Karpas-422 (cell line): Measurements from ENCODE around the gene TEX2. TPM values are rescaled to one million over a fixed set of nuclear protein-coding genes. Genes with fewer than 3 reads are reported as not detected.
"Not testable (repeated sequence)": the region's sequence is repeated elsewhere in the genome, so short reads cannot be mapped to it uniquely, and the experiment has no call there.

Experiments used
- DNase-seq: peaks from one replicate; pipeline ENCODE4 v3.0.0-alpha.2; 2015
- H2AFZ ChIP-seq: fragments of 200-600 bp; sonication (generic); 2 replicates; pipeline ENCODE4 v1.6.1; 2014; ENCODE audit warnings: antibody characterized with exemption, low read length, mixed read lengths
- H3K27ac ChIP-seq: fragments of 200-600 bp; sonication (generic); 2 replicates; pipeline ENCODE4 v1.5.1; 2014; ENCODE audit warnings: mild to moderate bottlenecking, low read length, moderate library complexity
- H3K27me3 ChIP-seq: fragments of 200-600 bp; sonication (generic); 2 replicates; pipeline ENCODE4 v1.6.1; 2014; ENCODE audit warnings: low read length, mixed read lengths
- H3K36me3 ChIP-seq: fragments of 200-600 bp; sonication (generic); 2 replicates; pipeline ENCODE4 v1.6.1; 2014; ENCODE audit warnings: low read length, mixed read lengths; ENCODE audit not compliant: insufficient read depth
- H3K4me1 ChIP-seq: fragments of 200-600 bp; sonication (generic); 2 replicates; pipeline ENCODE4 v1.6.1; 2014; ENCODE audit warnings: mild to moderate bottlenecking, low read length, mixed read lengths
- H3K4me2 ChIP-seq: fragments of 200-600 bp; sonication (generic); 2 replicates; pipeline ENCODE4 v1.6.1; 2014; ENCODE audit warnings: low read length, low read depth, mild to moderate bottlenecking; ENCODE audit not compliant: poor library complexity, severe bottlenecking
- H3K4me3 ChIP-seq: fragments of 200-600 bp; sonication (generic); 2 replicates; pipeline ENCODE4 v1.5.1; 2014; ENCODE audit warnings: mild to moderate bottlenecking, antibody characterized with exemption, low read length, mixed read lengths
- H3K79me2 ChIP-seq: fragments of 200-600 bp; sonication (generic); 2 replicates; pipeline ENCODE4 v1.6.1; 2014; ENCODE audit warnings: mild to moderate bottlenecking, low read length, mixed read lengths
- H3K9ac ChIP-seq: fragments of 200-600 bp; sonication (generic); 2 replicates; pipeline ENCODE4 v1.6.0; 2014; ENCODE audit warnings: low read length
- H3K9me2 ChIP-seq: fragments of 200-600 bp; sonication (generic), shearing (Covaris generic); replicated peaks from 2 replicates; pipeline ENCODE4 v1.6.0; 2014; ENCODE audit warnings: mild to moderate bottlenecking, low read length, moderate library complexity; ENCODE audit not compliant: insufficient read depth
- H3K9me3 ChIP-seq: fragments of 300-700, 200-600 bp; sonication (generic); 2 replicates; pipeline ENCODE4 v1.6.1; 2014; ENCODE audit warnings: low read length, mixed read lengths
- H4K20me1 ChIP-seq: fragments of 200-600 bp; sonication (generic); 2 replicates; pipeline ENCODE4 v1.6.1; 2014; ENCODE audit warnings: mild to moderate bottlenecking, antibody characterized with exemption, low read length, low read depth; ENCODE audit not compliant: insufficient read depth
- total RNA-seq: library from RNA; depleted of rRNA; stranded (reverse); fragments of >200 nt; shearing (Covaris generic); gene quantifications from 2 replicates; pipeline ENCODE4 v1.2.3, GENCODE V29; 2014; ENCODE audit warnings: low replicate concordance

Gene TEX2
- total RNA-seq, 1 experiment from 2014 or later, result 5.5 TPM

DNA sequence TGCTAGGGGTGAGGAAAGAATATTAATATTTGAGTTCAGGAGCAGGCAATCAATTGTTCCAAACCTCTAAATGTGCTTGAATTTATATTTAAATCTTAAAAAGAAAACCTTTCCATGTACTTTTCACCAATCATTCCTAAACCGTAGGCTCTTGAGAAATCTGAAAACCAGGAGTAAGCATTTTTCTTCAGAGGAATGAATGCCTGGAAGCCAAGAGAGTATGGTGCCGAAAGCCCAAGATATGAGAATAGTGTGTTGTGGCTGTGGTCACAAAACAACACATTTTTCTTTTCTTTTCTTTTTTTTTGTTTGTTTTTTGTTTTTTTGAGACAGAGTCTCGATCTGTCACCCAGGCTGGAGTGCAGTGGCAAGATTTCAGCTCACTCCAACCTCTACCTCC is 37.6 kb downstream of the TEX2 start:
- Histone ChIP-seq H3K79me2 (no peaks in the 10 kb centered on the region), H3K4me1 (peaks cover 7% of the 10 kb centered on the region)

DNA sequence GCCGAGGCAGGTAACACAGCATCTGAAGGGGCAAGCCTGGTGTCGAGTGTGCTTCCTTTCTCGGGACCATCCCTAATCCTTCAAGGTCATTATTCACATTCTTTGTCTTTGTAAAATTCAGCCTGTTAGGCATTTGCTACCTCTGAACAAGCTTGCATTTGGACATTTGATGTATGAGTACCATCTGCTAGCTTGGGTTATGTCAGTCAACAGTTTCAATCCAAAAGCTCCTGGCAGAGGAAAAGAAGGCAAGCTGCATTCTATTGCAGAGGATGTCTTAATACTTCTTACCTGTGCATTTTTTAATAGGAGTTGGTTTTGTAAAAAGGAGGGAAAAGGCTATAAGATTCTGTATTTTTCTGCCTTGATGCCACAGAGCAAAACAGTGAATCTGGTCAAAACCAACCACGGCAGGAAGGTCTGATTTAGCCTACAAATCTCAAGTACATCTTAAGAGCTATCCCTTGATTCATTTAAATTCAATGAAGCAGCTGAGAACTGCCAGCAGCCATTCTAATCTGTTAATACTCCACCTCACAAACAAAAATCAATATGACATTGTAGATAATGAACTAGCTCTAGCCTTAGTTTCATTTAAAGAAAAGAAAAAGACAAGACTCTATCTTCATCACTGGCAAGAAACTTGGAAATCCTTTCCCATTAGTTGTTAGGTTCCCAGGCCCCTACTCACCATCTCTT is 39.0 kb downstream of the TEX2 start:
- Histone ChIP-seq H4K20me1 (peaks cover 21% of the 10 kb centered on the region; the same call in 1 of the 2 replicates), H3K4me3 (no peak overlapping the region), H3K79me2 (no peaks in the 10 kb centered on the region), H3K4me2 (no peak overlapping the region), H3K4me1 (no peaks in the 10 kb centered on the region), H3K9me2 (no peaks in the 10 kb centered on the region), H3K36me3 (no peaks in the 10 kb centered on the region), H2AFZ (no peak overlapping the region), H3K9me3 (no peaks in the 10 kb centered on the region), H3K27me3 (no peaks in the 10 kb centered on the region), H3K9ac (no peak overlapping the region), H3K27ac (no peak overlapping the region)
- DNase-seq, result no peak

More for the DNA sequence above, 37.6 kb downstream of the TEX2 start:
- Histone ChIP-seq H3K27ac (no peak overlapping the region), H3K4me3 (no peak overlapping the region), H3K9me2 (no peaks in the 10 kb centered on the region), H3K9ac (no peak overlapping the region), H4K20me1 (peaks cover 26% of the 10 kb centered on the region; the same call in 1 of the 2 replicates), H3K36me3 (no peaks in the 10 kb centered on the region), H3K4me2 (no peak overlapping the region), H3K9me3 (no peaks in the 10 kb centered on the region), H2AFZ (no peak overlapping the region), H3K27me3 (no peaks in the 10 kb centered on the region)
- no peak for DNase-seq

DNA sequence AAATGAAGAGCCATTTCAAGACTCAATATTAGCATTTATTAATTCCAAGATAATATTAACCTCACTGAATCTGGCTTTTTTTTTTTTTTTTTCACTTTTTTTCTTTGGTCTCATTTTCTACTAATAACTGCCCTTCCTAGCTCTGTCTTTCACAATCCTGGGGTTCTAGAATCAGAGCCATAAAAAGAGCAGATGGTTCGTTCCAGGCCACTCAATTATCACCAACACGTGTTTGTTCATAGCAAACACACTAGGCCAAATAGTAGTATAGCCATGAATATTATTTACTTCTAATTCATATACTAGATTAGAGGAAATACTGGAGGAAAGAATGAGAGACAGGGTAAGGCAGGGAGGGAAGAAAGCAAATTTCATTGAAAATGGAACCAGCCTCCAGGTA is 39.8 kb downstream of the TEX2 start:
- no peak overlapping the region for H3K9ac ChIP-seq
- peaks cover 14% of the 10 kb centered on the region; the same call in 1 of the 2 replicates for H4K20me1 ChIP-seq
- no peak overlapping the region for H3K4me3 ChIP-seq
- no peaks in the 10 kb centered on the region for H3K9me3 ChIP-seq
- H3K9me2 ChIP-seq, result no peaks in the 10 kb centered on the region
- no peak for DNase-seq
- H3K27ac ChIP-seq, result no peak overlapping the region
- H3K4me2 ChIP-seq, result no peak overlapping the region
- H3K27me3 ChIP-seq, result no peaks in the 10 kb centered on the region
- no peak overlapping the region for H2AFZ ChIP-seq
- H3K79me2 ChIP-seq, result no peaks in the 10 kb centered on the region
- no peaks in the 10 kb centered on the region for H3K36me3 ChIP-seq
- H3K4me1 ChIP-seq, result no peaks in the 10 kb centered on the region

DNA sequence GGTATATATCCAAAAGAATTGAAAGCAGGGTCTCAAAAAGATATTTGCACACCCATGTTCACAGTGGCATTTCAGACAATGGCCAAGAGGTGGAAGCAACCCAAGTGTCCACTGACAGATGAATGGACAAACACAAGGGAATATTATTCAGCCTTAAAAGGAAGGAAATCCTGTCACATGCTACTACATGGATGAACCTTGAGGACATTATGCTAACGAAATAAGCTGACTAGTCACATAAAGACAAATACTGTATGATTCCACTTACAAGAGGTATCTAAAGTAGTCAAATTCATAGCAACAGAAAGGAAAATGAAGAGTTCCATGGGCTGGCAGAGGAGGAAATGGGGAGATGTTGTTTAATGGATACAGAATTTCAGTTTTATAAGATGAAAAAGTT is 41.4 kb downstream of the TEX2 start:
- no peak overlapping the region for H2AFZ ChIP-seq
- no peaks in the 10 kb centered on the region for H3K36me3 ChIP-seq
- H3K9me3 ChIP-seq, result no peaks in the 10 kb centered on the region
- no peaks in the 10 kb centered on the region for H3K4me1 ChIP-seq
- no peak overlapping the region for H3K27ac ChIP-seq
- no peaks in the 10 kb centered on the region for H3K79me2 ChIP-seq
- H3K27me3 ChIP-seq, result no peaks in the 10 kb centered on the region
- no peak overlapping the region for H3K4me2 ChIP-seq
- no peak for DNase-seq
- peaks cover 21% of the 10 kb centered on the region; the same call in 1 of the 2 replicates for H4K20me1 ChIP-seq
- H3K4me3 ChIP-seq, result no peak overlapping the region
- H3K9me2 ChIP-seq, result no peaks in the 10 kb centered on the region
- H3K9ac ChIP-seq, result no peak overlapping the region

- not testable (repeated sequence) for H2AFZ ChIP-seq, H3K27ac ChIP-seq, H3K27me3 ChIP-seq, H3K9ac ChIP-seq, H3K36me3 ChIP-seq, H3K79me2 ChIP-seq, H3K4me1 ChIP-seq, H3K4me2 ChIP-seq, DNase-seq, H3K4me3 ChIP-seq, H3K9me3 ChIP-seq, H3K9me2 ChIP-seq
- peaks cover 13% of the 10 kb centered on the region; the same call in 1 of the 2 replicates for H4K20me1 ChIP-seq
Measured at GRCh38 chr17:64220604-64221003, 42.5 kb downstream of the TEX2 start.

- no peaks in the 10 kb centered on the region for H3K9me2 ChIP-seq
- H3K4me1 ChIP-seq, result no peaks in the 10 kb centered on the region
- no peak for DNase-seq
- H3K4me2 ChIP-seq, result no peak overlapping the region
- H3K27ac ChIP-seq, result no peak overlapping the region
- no peaks in the 10 kb centered on the region for H3K27me3 ChIP-seq
- H3K9me3 ChIP-seq, result no peaks in the 10 kb centered on the region
- no peaks in the 10 kb centered on the region for H3K36me3 ChIP-seq
- H2AFZ ChIP-seq, result no peak overlapping the region
- no peaks in the 10 kb centered on the region for H3K79me2 ChIP-seq
- no peak overlapping the region for H3K9ac ChIP-seq
- H3K4me3 ChIP-seq, result no peak overlapping the region
- peaks cover 13% of the 10 kb centered on the region; the same call in 1 of the 2 replicates for H4K20me1 ChIP-seq
Measured at GRCh38 chr17:64219571-64219970, 43.5 kb downstream of the TEX2 start.

- no peak overlapping the region for H3K4me3 ChIP-seq
- no peaks in the 10 kb centered on the region for H3K4me1 ChIP-seq
- H3K27me3 ChIP-seq, result no peaks in the 10 kb centered on the region
- H3K79me2 ChIP-seq, result no peaks in the 10 kb centered on the region
- H3K9me3 ChIP-seq, result no peaks in the 10 kb centered on the region
- H2AFZ ChIP-seq, result no peak overlapping the region
- no peak overlapping the region for H3K4me2 ChIP-seq
- no peak for DNase-seq
- peaks cover 13% of the 10 kb centered on the region; the same call in 1 of the 2 replicates for H4K20me1 ChIP-seq
- no peak overlapping the region for H3K9ac ChIP-seq
- H3K27ac ChIP-seq, result no peak overlapping the region
- no peaks in the 10 kb centered on the region for H3K36me3 ChIP-seq
- H3K9me2 ChIP-seq, result no peaks in the 10 kb centered on the region
Measured at GRCh38 chr17:64218066-64218465, 45.0 kb downstream of the TEX2 start.

DNA sequence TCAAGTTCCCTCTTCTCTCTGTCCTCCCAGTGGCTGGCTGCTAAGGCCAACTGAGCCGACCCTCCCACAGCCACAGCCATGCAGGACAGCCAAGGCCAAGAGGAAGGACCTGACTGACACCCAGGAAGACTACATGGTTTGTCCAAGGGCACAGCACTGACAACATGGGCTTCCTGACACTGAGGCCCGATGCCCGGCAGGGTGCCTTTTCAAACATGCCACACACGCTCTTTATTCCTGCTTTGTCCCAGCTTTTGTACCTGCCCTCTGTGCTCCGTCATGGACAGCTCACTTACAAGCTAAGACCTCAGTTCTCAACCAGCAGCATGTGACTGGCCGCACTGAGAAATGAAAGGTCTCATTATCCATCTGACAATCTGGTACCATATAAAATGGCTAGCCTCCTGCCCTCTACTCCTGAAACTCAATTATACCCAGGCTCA is 45.8 kb downstream of the TEX2 start:
- H3K27me3 ChIP-seq, result no peaks in the 10 kb centered on the region
- no peaks in the 10 kb centered on the region for H3K9me2 ChIP-seq
- H3K4me1 ChIP-seq, result no peaks in the 10 kb centered on the region
- H3K36me3 ChIP-seq, result no peaks in the 10 kb centered on the region
- H3K27ac ChIP-seq, result no peak overlapping the region
- H3K9ac ChIP-seq, result no peak overlapping the region
- H3K9me3 ChIP-seq, result no peaks in the 10 kb centered on the region
- no peak overlapping the region for H3K4me3 ChIP-seq
- no peaks in the 10 kb centered on the region for H3K79me2 ChIP-seq
- H4K20me1 ChIP-seq, result peaks cover 13% of the 10 kb centered on the region; the same call in 1 of the 2 replicates
- H3K4me2 ChIP-seq, result no peak overlapping the region
- DNase-seq, result no peak
- H2AFZ ChIP-seq, result no peak overlapping the region
